Spinal cord (tissue), 10 donors: ENCODE data around the gene ZNF575. TPM values are rescaled to one million over a fixed set of nuclear protein-coding genes. Genes with fewer than 3 reads are reported as not detected.

ENCODE experiments used
- DNase-seq, 6 donors: peaks; one replicate each; pipeline versions ENCODE4 v3.0.0 to v3.0.0-alpha.2; 2013 to 2015; ENCODE audit warnings: low spot score in 6 of 6, low read depth in 4 of 6
- H3K27ac ChIP-seq: one replicate; pipeline ENCODE4 v1.5.1; 2013; ENCODE audit warnings: low read depth, low read length, control low read depth
- H3K27me3 ChIP-seq: one replicate; pipeline ENCODE4 v1.6.1; 2013; ENCODE audit warnings: low read length; ENCODE audit not compliant: control insufficient read depth, insufficient read depth
- H3K36me3 ChIP-seq: one replicate; pipeline ENCODE4 v1.6.1; 2013; ENCODE audit warnings: low read length; ENCODE audit not compliant: control insufficient read depth, insufficient read depth
- H3K4me1 ChIP-seq: one replicate; pipeline ENCODE4 v1.6.1; 2013; ENCODE audit warnings: low read length; ENCODE audit not compliant: control insufficient read depth, insufficient read depth
- H3K4me3 ChIP-seq: one replicate; pipeline ENCODE4 v1.5.1; 2013; ENCODE audit warnings: low read depth, low read length, control low read depth
- H3K9me3 ChIP-seq: one replicate; pipeline ENCODE4 v1.6.1; 2013; ENCODE audit warnings: low read length; ENCODE audit not compliant: control insufficient read depth, insufficient read depth
- WGBS: methylation state at CpG from one replicate; pipeline ENCODE4 v1.1.5; 2013; ENCODE audit warnings: missing lambda C conversion rate; ENCODE audit not compliant: insufficient coverage; 5-methylcytosine and 5-hydroxymethylcytosine counted together
- polyA plus RNA-seq, 2 donors: library from polyadenylated mRNA; unstranded; fragments of 120-200 nt; gene quantifications; one replicate each; pipeline ENCODE4 v1.2.1, GENCODE V29; 2013; ENCODE audit not compliant: insufficient read length in 2 of 2
- total RNA-seq, 2 donors: library from RNA; depleted of rRNA in 1 of 2; stranded (reverse); fragments of 120-200 nt in 1 of 2; fragments of >200 nt in 1 of 2; gene quantifications; one replicate each; pipeline versions ENCODE4 v1.2.3 to v1.2.4, GENCODE V29; 2013 to 2014
- donor health status: healthy.

The ZNF575 gene
- total and polyA plus RNA-seq, 4 donors, result 0.40 to 11.2 (median 3.7) TPM

GRCh38 chr19:43548706-43549105, 15.7 kb downstream of the ZNF575 start:
- no CpG with 5 or more reads among the region's 2 CpGs for WGBS
- Histone ChIP-seq H3K27me3 (no peaks in the 10 kb centered on the region), H3K36me3 (peaks cover 80% of the 10 kb centered on the region)

GRCh38 chr19:43551399-43552197, 18.6 kb downstream of the ZNF575 start:
- WGBS, result 94% methylated on average over 20 of the region's 23 CpGs

More at GRCh38 chr19:43548706-43549105, 15.7 kb downstream of the ZNF575 start:
- Histone ChIP-seq H3K4me1 (peaks cover 15% of the 10 kb centered on the region), H3K4me3 (no peak overlapping the region), H3K9me3 (no peaks in the 10 kb centered on the region), H3K27ac (no peak overlapping the region)
- DNase-seq, result no peak

GRCh38 chr19:43552198-43552450, 19.1 kb downstream of the ZNF575 start:
- H3K36me3 ChIP-seq, result peaks cover 72% of the 10 kb centered on the region
- DNase-seq, result no peak
- WGBS, result no CpG with 5 or more reads among the region's 3 CpGs
- no peak overlapping the region for H3K4me3 ChIP-seq
- no peaks in the 10 kb centered on the region for H3K9me3 ChIP-seq
- no peak overlapping the region for H3K27ac ChIP-seq
- no peaks in the 10 kb centered on the region for H3K27me3 ChIP-seq
- no peaks in the 10 kb centered on the region for H3K4me1 ChIP-seq

More at GRCh38 chr19:43551399-43552197, 18.6 kb downstream of the ZNF575 start:
- Histone ChIP-seq H3K36me3 (peaks cover 72% of the 10 kb centered on the region), H3K9me3 (no peaks in the 10 kb centered on the region), H3K27ac (no peak overlapping the region), H3K4me1 (peaks cover under 1% of the 10 kb centered on the region), H3K4me3 (no peak overlapping the region), H3K27me3 (no peaks in the 10 kb centered on the region)
- DNase-seq, result no peak

DNA sequence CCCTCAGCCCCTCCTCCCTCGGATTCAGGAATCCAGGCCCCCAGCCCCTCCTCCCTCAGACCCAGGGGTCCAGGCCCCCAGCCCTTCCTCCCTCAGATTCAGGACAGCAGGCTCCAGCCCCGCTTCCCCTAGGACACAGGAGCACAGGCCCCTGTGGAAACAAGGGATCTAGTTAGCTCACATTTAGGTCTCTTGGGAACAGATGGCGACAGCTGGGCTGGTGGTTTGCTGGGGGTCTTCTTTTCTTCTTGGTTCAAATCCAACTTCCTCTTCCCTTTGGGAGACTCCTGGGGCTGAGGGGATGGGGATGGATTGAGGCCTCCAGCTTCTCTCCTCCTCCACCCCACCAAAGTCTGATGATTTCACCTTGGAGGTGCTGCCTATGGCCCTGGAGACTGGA, 19.6 kb downstream of the ZNF575 start:
- DNase-seq, result no peak
- Histone ChIP-seq H3K4me1 (no peaks in the 10 kb centered on the region), H3K9me3 (no peaks in the 10 kb centered on the region), H3K4me3 (no peak overlapping the region), H3K27ac (no peak overlapping the region), H3K27me3 (no peaks in the 10 kb centered on the region), H3K36me3 (peaks cover 72% of the 10 kb centered on the region)
- WGBS, result 0% methylated on average over 1 of the region's 3 CpGs

DNA sequence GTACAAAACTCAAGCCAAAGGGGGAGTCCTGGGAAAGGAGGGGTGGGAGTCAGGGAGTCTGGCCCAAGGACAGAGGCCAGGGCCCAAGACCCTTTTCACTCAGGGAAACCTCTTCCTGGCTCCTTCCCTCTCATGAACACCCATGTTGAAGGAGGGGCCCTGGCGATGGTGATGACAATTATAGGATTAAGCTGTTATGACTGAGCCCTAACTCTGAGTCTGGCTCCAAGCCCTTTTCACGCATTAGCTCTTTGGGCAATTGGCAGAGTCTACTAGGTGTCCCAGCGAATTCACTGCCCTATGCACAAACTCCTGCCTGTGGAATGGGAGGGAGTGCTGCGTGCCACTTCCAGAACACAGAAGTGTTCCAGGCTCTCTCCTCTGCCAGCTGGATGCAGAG, 20.7 kb downstream of the ZNF575 start:
- peaks cover 75% of the 10 kb centered on the region for H3K36me3 ChIP-seq
- no peak overlapping the region for H3K27ac ChIP-seq
- no peaks in the 10 kb centered on the region for H3K4me1 ChIP-seq
- no peak for DNase-seq
- 94% methylated on average over 3 of the region's 4 CpGs for WGBS
- no peaks in the 10 kb centered on the region for H3K27me3 ChIP-seq
- H3K4me3 ChIP-seq, result no peak overlapping the region
- H3K9me3 ChIP-seq, result no peaks in the 10 kb centered on the region

DNA sequence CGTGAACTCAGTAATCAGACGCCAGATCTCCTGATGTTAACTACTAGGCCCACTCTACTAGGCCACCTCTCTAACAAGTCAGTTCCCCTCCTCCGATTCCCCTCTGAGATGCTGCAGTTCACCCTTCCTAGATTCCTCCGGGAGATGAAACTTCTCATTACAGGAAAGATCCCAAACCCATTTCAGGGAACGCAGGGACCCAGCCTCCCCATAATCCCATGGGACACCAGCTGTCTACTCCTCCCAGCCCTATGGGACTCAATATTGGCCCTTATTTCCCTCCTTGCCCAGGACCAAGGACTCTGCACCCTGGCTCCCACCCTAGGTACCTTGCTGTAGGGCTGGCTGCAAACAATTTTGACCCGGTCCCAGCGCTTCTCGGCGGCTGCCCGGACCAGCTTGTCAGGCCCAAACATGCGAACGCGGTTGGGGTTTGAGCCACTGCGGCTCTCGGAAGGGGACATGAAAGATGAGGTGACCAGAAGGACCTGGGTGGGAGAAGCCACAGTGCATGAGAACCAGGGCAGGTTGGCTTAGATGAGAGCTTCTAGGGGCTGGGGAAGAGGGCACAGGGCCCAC, 21.4 kb downstream of the ZNF575 start:
- Histone ChIP-seq H3K4me1 (no peaks in the 10 kb centered on the region), H3K4me3 (no peak overlapping the region), H3K9me3 (no peaks in the 10 kb centered on the region), H3K36me3 (peaks cover 75% of the 10 kb centered on the region), H3K27ac (no peak overlapping the region), H3K27me3 (no peaks in the 10 kb centered on the region)
- DNase-seq, result no peak
- 97% methylated on average over 14 of the region's 15 CpGs for WGBS

DNA sequence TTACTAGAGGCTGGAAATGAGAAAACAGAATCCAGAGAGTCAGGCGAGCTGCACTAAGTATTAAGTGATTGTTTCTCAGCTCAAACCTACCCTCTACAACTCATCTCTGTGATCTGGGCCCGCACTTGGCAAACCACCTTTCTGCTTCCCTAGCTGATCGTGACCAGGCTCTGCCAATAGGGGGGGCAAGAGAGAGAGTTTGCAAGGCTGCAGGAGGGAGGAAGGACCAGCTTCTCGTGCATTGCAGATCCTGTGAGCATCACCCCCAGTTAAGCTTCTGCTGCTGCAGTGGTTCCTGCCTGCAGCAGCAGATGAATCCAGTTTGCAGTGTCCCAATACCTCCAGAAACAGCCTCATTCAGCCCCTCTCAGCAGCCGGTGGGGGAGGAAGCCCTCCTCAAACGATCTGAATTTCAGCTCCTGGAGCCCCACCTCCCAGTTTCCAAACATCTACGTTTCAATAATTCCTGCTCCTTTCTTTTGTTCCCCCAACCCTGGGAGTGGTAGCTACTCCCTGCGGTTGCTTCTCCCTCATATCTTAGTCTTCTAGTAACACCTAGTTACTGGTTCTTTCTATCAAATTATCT, 22.3 kb downstream of the ZNF575 start:
- Histone ChIP-seq H3K4me3 (no peak overlapping the region), H3K27me3 (no peaks in the 10 kb centered on the region), H3K27ac (no peak overlapping the region), H3K9me3 (no peaks in the 10 kb centered on the region), H3K4me1 (no peaks in the 10 kb centered on the region), H3K36me3 (peaks cover 77% of the 10 kb centered on the region)
- DNase-seq, result peak in 3 of 6 donors; percentile 49 to 91 (median 90)
- 8% methylated on average over 4 of the region's 8 CpGs for WGBS

- H3K9me3 ChIP-seq, result no peaks in the 10 kb centered on the region
- H3K4me1 ChIP-seq, result peaks cover 4% of the 10 kb centered on the region
- 82% methylated on average over 6 of the region's 6 CpGs for WGBS
- no peak overlapping the region for H3K4me3 ChIP-seq
- no peak for DNase-seq
- peaks cover 65% of the 10 kb centered on the region for H3K36me3 ChIP-seq
- H3K27ac ChIP-seq, result no peak overlapping the region
- H3K27me3 ChIP-seq, result no peaks in the 10 kb centered on the region
These were observed 27.7 kb downstream of the ZNF575 start for GRCh38 chr19:43560687-43561086.

DNA sequence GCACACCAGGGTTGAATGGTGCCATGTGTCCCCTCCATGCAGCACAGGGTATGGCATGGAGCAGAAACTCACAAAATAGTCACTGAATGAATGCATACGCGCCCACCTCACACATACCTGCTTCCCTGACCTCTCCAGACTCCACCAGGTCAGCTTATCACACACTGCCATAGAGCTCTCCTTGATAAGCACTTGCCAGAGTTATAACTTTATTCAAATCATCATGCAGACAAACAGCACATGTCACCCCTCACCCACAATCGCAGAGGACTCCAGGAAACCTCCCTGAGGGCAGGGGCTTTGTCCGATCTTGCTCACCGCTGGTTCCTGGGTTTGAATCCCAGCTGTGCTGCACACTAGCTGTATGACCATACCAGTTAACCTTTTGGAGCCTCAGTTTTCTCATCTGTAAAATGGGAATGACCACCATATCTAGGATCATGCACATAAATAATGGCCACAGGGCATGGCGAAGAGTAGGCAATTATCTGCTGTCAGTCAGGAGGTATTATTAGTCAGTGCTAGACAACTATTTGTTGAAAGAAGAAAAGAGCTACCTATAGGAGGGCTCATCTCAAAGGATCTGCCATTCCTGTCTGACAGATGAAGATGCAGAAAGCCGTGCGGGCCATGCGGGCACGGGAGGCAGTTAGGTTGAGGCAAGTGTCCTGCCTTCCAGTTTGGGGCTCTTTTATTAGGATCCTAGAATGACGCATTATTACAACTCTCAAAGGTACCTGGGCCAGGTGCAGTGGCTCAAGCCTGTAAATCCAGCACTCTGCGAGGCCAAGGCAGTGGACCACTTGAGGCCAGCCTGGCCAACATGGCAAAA, 28.4 kb downstream of the ZNF575 start:
- no peak overlapping the region for H3K4me3 ChIP-seq
- H3K4me1 ChIP-seq, result peaks cover 4% of the 10 kb centered on the region
- H3K27ac ChIP-seq, result no peak overlapping the region
- H3K36me3 ChIP-seq, result peaks cover 62% of the 10 kb centered on the region
- no peaks in the 10 kb centered on the region for H3K9me3 ChIP-seq
- no peaks in the 10 kb centered on the region for H3K27me3 ChIP-seq
- no peak for DNase-seq
- WGBS, result 89% methylated on average over 10 of the region's 12 CpGs
